PC-9 (cell line): Measurements from ENCODE around the gene GNAQ.

Experiments used
- CTCF ChIP-seq: fragments of 200-600 bp; sonication (generic); conservative IDR thresholded peaks from 2 replicates; pipeline ENCODE4 v1.6.1; 2017; ENCODE audit warnings: mixed run types, antibody characterized with exemption, mild to moderate bottlenecking, moderate library complexity
- EZH2 ChIP-seq: fragments of 200-600 bp; sonication (generic); IDR thresholded peaks from 2 replicates; pipeline ENCODE4 v1.8.0; 2017; ENCODE audit warnings: antibody characterized with exemption, low read depth

GRCh38 chr9:77977210-77977611 lies 54.4 kb downstream of the GNAQ start:
- TF ChIP-seq CTCF = peak; percentile 36; the same call in 1 of the 2 replicates
- TF ChIP-seq EZH2 = no peak
